Hematopoietic multipotent progenitor cell treated with erythropoietin and hydrocortisone succinate and interleukin-3 and kit ligand, for 6 days (in vitro differentiated cells): Measurements from ENCODE around the gene CCR9.

Source experiments
- DNase-seq: peaks from one replicate; pipeline ENCODE4 v3.0.0-alpha.2; 2015

The CCR9 gene

DNA sequence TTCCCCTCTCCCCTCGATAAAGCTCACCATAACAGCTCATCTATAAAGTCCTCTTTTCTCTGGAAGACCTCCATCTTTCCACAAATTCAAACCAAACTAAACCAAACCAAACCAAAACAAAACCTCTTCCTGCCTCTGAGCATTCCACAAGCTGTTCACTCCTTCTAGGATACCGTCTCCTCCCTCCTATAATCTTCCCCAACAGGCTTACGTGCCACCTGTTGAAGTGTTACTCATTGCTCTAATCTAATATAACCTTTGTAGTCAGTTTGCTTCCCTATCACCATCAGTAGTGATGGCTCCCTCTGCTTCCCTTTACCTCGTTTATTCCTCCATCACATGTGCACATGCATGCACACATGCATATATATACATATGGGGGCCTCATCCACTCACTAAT, 12.7 kb upstream of the CCR9 start:
- DNase-seq: no peak

DNA sequence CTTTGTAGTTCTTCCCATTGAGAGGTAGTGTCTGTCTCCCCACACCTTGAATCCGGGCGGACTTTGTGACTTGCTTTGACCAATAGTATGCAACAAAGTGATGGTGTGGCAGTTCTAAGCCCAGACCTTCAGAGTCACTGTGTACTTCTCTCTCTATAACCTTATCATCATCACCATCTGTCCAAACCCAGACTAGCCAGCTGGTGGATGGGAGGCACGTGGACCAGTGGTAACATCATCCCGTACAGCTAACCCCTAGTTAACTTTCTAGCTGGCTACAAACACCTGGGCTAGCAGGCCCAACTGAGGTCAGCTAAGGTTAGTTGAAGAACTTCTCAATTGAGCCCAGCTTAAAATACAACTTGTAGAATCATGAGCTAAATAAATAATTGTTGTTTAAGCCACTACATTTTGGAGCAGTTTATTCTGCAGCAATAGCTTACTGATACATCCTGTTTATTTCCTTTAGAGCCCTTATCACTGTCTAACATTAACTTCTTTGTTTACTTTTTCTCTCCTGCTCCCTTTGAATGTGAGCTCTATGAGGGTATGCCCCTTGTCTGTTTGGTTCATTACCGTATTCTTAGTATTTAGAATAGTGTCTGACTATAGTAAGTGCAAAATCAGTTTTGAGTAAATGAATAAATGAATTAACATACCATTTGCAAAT, 11.5 kb upstream of the CCR9 start:
- peak; percentile 15 for DNase-seq

- DNase-seq: no peak
Observed at GRCh38 chr3:45878124-45878523, 8.2 kb upstream of the CCR9 start.

- no peak for DNase-seq
Observed at GRCh38 chr3:45880725-45881077, 5.6 kb upstream of the CCR9 start.

- no peak for DNase-seq
Observed at GRCh38 chr3:45881078-45882022, 5.0 kb upstream of the CCR9 start.

- no peak for DNase-seq
Observed at GRCh38 chr3:45884368-45885201, 1.8 kb upstream of the CCR9 start.

DNA sequence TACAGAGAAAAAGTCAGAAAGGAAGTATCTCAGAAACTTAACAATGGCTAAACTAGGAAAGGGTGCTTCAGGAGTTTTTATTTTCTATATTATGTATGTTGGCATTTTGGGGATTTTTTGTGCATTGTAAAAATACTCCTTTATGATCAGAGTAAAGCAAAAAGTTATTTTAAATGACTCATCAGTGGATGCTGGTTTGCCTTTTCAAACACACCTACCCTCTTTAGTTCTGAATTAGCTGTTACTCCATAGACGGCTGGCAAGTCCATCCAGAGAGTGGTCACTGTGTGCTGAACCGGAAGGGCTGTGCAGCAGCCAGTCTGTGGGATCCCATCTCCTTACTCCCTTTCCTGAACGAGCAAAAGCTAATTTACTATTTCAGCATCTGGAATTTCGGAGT, 942 bp downstream of the CCR9 start:
- DNase-seq: no peak

- no peak for DNase-seq
Observed at GRCh38 chr3:45887759-45888511, 1.6 kb downstream of the CCR9 start.

DNA sequence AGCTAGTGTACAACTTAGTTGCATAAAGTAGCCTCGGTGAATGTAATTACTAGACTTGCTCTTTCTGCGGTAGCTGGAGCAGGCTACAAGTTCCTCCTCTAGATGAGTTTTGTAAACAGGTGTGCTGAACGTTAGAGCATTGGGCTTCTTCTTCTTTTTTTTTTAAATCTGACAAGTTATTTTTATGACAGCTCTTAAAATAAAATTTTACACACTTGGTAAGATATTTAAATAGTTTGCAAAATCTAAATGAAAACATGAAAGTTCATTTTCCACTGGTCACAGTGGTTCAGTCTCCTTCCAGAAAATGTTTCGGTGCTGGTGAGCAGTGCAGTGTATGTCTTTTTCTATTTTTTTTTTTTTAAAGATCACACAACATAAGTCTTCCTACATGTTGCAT, 3.0 kb downstream of the CCR9 start:
- DNase-seq: no peak

- peak; percentile 56 for DNase-seq
Observed at GRCh38 chr3:45890405-45890804, 4.1 kb downstream of the CCR9 start.

DNA sequence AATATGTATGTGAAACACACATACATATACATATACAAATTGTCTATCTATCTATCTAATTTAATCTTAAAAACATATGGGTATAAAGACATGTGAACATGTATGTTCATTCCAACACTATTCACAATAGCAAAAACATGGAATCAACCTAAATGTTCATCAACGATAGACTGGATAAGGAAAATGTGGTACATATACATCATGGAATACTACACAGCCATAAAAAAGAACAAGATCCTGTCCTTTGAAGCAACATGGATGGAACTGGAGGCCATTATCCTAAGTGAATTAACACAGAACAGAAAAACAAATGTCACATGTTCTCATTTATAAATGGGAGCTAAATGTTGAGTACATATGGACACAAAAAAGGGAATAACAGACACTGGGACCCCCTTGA, 5.8 kb downstream of the CCR9 start:
- no peak for DNase-seq

GRCh38 chr3:45894015-45894414, 7.7 kb downstream of the CCR9 start:
- DNase-seq: no peak

DNA sequence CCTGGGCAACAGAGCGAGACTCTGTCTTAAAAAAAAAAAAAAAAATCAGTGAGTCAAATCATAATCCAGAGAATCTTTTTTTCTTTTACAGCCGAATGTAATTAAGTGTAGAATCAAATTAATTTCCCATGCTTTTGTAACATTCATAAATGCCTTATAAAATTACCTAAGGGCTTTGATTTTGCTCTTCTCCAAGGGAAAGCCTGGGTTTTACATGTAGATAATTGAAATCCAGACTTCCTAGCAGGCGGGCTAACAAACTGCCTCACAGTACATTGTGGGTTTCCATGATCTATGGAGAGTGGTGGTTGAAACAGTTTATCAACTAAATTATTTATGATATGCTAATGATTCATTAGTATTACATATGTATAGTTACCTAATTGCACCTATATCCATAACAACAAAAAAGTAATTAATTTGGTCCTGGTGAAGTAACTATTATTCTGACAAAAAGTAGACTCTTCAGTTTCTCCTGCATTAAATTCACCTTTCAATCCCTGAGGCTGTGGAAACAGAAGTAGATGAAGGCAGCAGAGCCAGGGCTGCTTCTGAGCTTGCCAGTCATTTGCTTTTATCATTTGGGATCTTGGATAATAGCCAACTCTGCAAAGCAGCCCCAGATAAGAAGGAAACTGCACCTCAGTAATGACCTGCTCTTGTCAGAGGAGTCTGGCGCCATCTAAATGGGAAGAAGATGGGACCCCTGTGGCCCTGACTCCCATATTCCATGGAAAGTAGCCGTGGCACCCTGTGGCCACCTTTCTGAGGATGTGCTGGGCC, 9.5 kb downstream of the CCR9 start:
- DNase-seq: peak; percentile 13

GRCh38 chr3:45896956-45897355, 10.6 kb downstream of the CCR9 start:
- DNase-seq: no peak

DNA sequence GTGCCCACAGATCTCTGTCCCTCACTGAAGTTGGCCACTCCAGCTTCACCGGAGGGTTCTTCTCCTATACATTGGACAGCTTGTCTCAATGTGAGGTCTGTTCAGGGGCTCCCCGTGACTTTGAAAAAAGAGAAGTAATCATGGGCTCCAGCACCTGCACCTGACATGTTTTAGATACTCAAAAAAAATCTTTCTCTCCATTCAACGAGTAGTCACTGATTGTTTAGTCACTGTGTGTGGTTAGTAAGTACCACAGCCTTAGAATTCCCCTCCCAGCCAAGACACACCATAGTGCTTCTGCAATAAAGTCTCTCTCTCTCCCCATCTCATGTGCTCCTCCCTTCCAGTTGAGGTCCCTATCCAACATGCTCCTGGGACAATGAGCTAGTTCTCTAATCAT, 18.6 kb downstream of the CCR9 start:
- no peak for DNase-seq

DNA sequence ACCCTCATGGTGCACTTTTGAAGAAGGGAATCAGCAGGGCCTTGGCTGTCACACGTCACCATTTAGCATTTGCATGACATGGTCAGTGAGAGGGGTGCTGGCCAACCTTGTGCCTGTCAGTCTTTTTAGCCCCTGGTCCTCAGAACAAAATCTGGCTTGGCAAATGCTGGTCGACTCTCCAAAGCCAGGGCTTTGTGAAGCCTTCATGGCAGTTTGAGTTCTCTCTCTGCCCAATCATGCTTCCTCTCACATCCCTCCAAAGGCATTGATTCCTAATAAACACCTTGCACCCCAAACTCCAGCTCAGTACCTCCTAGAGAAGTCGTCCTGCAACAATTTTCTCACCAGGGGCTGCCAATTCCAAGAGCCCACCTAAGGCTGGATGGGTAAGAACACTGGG, 19.4 kb downstream of the CCR9 start:
- no peak for DNase-seq

- DNase-seq: peak; percentile 7
Observed at GRCh38 chr3:45906681-45907407, 20.5 kb downstream of the CCR9 start.

- DNase-seq: peak; percentile 6
Observed at GRCh38 chr3:45907769-45908705, 21.7 kb downstream of the CCR9 start.

GRCh38 chr3:45908761-45909160, 22.4 kb downstream of the CCR9 start:
- DNase-seq: no peak

DNA sequence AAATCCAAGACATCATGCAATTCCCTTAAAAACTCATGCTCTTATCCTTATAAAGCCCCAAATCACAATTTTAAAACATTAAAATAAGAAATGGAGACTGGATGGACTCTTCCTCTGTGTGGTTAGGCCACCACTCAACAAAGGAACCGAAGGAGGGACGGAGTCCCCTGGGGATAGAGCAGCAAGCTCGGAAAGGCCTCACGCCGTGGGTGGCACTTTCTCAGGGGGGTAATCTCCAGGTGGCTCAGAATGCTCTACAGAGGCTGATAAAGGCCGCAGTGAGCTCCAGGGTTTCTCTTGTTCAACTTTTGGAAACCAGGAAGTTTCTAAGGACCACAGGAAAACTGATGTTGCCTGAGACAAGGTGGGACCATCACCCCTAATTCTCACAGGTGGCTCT, 23.2 kb downstream of the CCR9 start:
- no peak for DNase-seq
